ENCODE data around the gene ARHGAP6.
"Not testable (repeated sequence)": the region's sequence is repeated elsewhere in the genome, so short reads cannot be mapped to it uniquely, and the experiment has no call there.

The ARHGAP6 gene

GRCh38 chrX:11242704-11243103, 423.0 kb downstream of the ARHGAP6 start:
- Histone ChIP-seq H3K4me3 (ENCODE audit: low read depth, low read length) (no peak overlapping the region), H3K27ac (ENCODE audit: low read depth, low read length) (no peak overlapping the region), H3K27me3 (ENCODE audit: control insufficient read depth, insufficient read depth, low read length) (no peaks in the 10 kb centered on the region; the same call in 1 of the 2 replicates), H3K36me3 (ENCODE audit: control insufficient read depth, insufficient read depth, low read length) (no peaks in the 10 kb centered on the region), H3K4me1 (ENCODE audit: control insufficient read depth, insufficient read depth, low read length) (no peaks in the 10 kb centered on the region; the same call in 1 of the 2 replicates), H3K9ac (ENCODE audit: low read length) (no peak overlapping the region), H3K9me3 (ENCODE audit: control insufficient read depth, insufficient read depth, low read depth, low read length) (no peaks in the 10 kb centered on the region)

GRCh38 chrX:11241720-11242119, 424.0 kb downstream of the ARHGAP6 start:
- Histone ChIP-seq H3K9ac (ENCODE audit: low read length) (no peak overlapping the region), H3K27me3 (ENCODE audit: control insufficient read depth, insufficient read depth, low read length) (no peaks in the 10 kb centered on the region; the same call in 1 of the 2 replicates), H3K4me3 (ENCODE audit: low read depth, low read length) (no peak overlapping the region), H3K4me1 (ENCODE audit: control insufficient read depth, insufficient read depth, low read length) (no peaks in the 10 kb centered on the region; the same call in 1 of the 2 replicates), H3K9me3 (ENCODE audit: control insufficient read depth, insufficient read depth, low read depth, low read length) (no peaks in the 10 kb centered on the region), H3K36me3 (ENCODE audit: control insufficient read depth, insufficient read depth, low read length) (no peaks in the 10 kb centered on the region), H3K27ac (ENCODE audit: low read depth, low read length) (no peak overlapping the region)

- H3K27me3 ChIP-seq (ENCODE audit: control insufficient read depth, insufficient read depth, low read length), result no peaks in the 10 kb centered on the region; the same call in 1 of the 2 replicates
- H3K27ac ChIP-seq (ENCODE audit: low read depth, low read length), result no peak overlapping the region
- H3K4me1 ChIP-seq (ENCODE audit: control insufficient read depth, insufficient read depth, low read length), result no peaks in the 10 kb centered on the region; the same call in 1 of the 2 replicates
- H3K36me3 ChIP-seq (ENCODE audit: control insufficient read depth, insufficient read depth, low read length), result no peaks in the 10 kb centered on the region
- H3K9me3 ChIP-seq (ENCODE audit: control insufficient read depth, insufficient read depth, low read depth, low read length), result peaks cover 12% of the 10 kb centered on the region
- no peak overlapping the region for H3K9ac ChIP-seq (ENCODE audit: low read length)
- no peak overlapping the region for H3K4me3 ChIP-seq (ENCODE audit: low read depth, low read length)
These were observed 426.5 kb downstream of the ARHGAP6 start for GRCh38 chrX:11239230-11239629.

- H3K27me3 ChIP-seq (ENCODE audit: control insufficient read depth, insufficient read depth, low read length), result not testable (repeated sequence)
- H3K9me3 ChIP-seq (ENCODE audit: control insufficient read depth, insufficient read depth, low read depth, low read length), result peaks cover 18% of the 10 kb centered on the region
These were observed 430.3 kb downstream of the ARHGAP6 start for GRCh38 chrX:11235377-11235776.

GRCh38 chrX:11215191-11215921, 450.4 kb downstream of the ARHGAP6 start:
- Histone ChIP-seq H3K36me3 (ENCODE audit: control insufficient read depth, insufficient read depth, low read length) (no peaks in the 10 kb centered on the region), H3K4me3 (ENCODE audit: low read depth, low read length) (no peak overlapping the region), H3K27ac (ENCODE audit: low read depth, low read length) (no peak overlapping the region), H3K4me1 (ENCODE audit: control insufficient read depth, insufficient read depth, low read length) (no peaks in the 10 kb centered on the region), H3K9ac (ENCODE audit: low read length) (no peak overlapping the region), H3K9me3 (ENCODE audit: control insufficient read depth, insufficient read depth, low read depth, low read length) (no peaks in the 10 kb centered on the region), H3K27me3 (ENCODE audit: control insufficient read depth, insufficient read depth, low read length) (no peaks in the 10 kb centered on the region; the same call in 1 of the 2 replicates)

More at GRCh38 chrX:11235377-11235776, 430.3 kb downstream of the ARHGAP6 start:
- not testable (repeated sequence) for H3K4me3 ChIP-seq (ENCODE audit: low read depth, low read length); H3K27ac ChIP-seq (ENCODE audit: low read depth, low read length); H3K36me3 ChIP-seq (ENCODE audit: control insufficient read depth, insufficient read depth, low read length); H3K9ac ChIP-seq (ENCODE audit: low read length); H3K4me1 ChIP-seq (ENCODE audit: control insufficient read depth, insufficient read depth, low read length)

- Histone ChIP-seq H3K4me3 (ENCODE audit: low read depth, low read length) (no peak overlapping the region), H3K4me1 (ENCODE audit: control insufficient read depth, insufficient read depth, low read length) (no peaks in the 10 kb centered on the region), H3K9me3 (ENCODE audit: control insufficient read depth, insufficient read depth, low read depth, low read length) (no peaks in the 10 kb centered on the region), H3K27me3 (ENCODE audit: control insufficient read depth, insufficient read depth, low read length) (no peaks in the 10 kb centered on the region; the same call in 1 of the 2 replicates), H3K9ac (ENCODE audit: low read length) (no peak overlapping the region), H3K27ac (ENCODE audit: low read depth, low read length) (no peak overlapping the region), H3K36me3 (ENCODE audit: control insufficient read depth, insufficient read depth, low read length) (no peaks in the 10 kb centered on the region)
These were observed 451.2 kb downstream of the ARHGAP6 start for GRCh38 chrX:11214346-11215190.

GRCh38 chrX:11212741-11213140, 453.0 kb downstream of the ARHGAP6 start:
- Histone ChIP-seq H3K36me3 (ENCODE audit: control insufficient read depth, insufficient read depth, low read length) (no peaks in the 10 kb centered on the region), H3K4me1 (ENCODE audit: control insufficient read depth, insufficient read depth, low read length) (no peaks in the 10 kb centered on the region), H3K27ac (ENCODE audit: low read depth, low read length) (no peak overlapping the region), H3K9ac (ENCODE audit: low read length) (no peak overlapping the region), H3K27me3 (ENCODE audit: control insufficient read depth, insufficient read depth, low read length) (no peaks in the 10 kb centered on the region; the same call in 1 of the 2 replicates), H3K4me3 (ENCODE audit: low read depth, low read length) (no peak overlapping the region), H3K9me3 (ENCODE audit: control insufficient read depth, insufficient read depth, low read depth, low read length) (no peaks in the 10 kb centered on the region)

GRCh38 chrX:11210415-11210801, 455.3 kb downstream of the ARHGAP6 start:
- Histone ChIP-seq H3K4me1 (ENCODE audit: control insufficient read depth, insufficient read depth, low read length) (no peaks in the 10 kb centered on the region), H3K27ac (ENCODE audit: low read depth, low read length) (no peak overlapping the region), H3K9ac (ENCODE audit: low read length) (no peak overlapping the region), H3K36me3 (ENCODE audit: control insufficient read depth, insufficient read depth, low read length) (no peaks in the 10 kb centered on the region), H3K9me3 (ENCODE audit: control insufficient read depth, insufficient read depth, low read depth, low read length) (no peaks in the 10 kb centered on the region), H3K27me3 (ENCODE audit: control insufficient read depth, insufficient read depth, low read length) (no peaks in the 10 kb centered on the region; the same call in 1 of the 2 replicates), H3K4me3 (ENCODE audit: low read depth, low read length) (no peak overlapping the region)

GRCh38 chrX:11209798-11210414, 455.8 kb downstream of the ARHGAP6 start:
- no peak overlapping the region for H3K27ac ChIP-seq (ENCODE audit: low read depth, low read length)
- H3K9me3 ChIP-seq (ENCODE audit: control insufficient read depth, insufficient read depth, low read depth, low read length), result no peaks in the 10 kb centered on the region
- no peak overlapping the region for H3K4me3 ChIP-seq (ENCODE audit: low read depth, low read length)
- no peaks in the 10 kb centered on the region for H3K4me1 ChIP-seq (ENCODE audit: control insufficient read depth, insufficient read depth, low read length)
- H3K36me3 ChIP-seq (ENCODE audit: control insufficient read depth, insufficient read depth, low read length), result no peaks in the 10 kb centered on the region
- no peak overlapping the region for H3K9ac ChIP-seq (ENCODE audit: low read length)
- H3K27me3 ChIP-seq (ENCODE audit: control insufficient read depth, insufficient read depth, low read length), result no peaks in the 10 kb centered on the region; the same call in 1 of the 2 replicates

GRCh38 chrX:11206716-11207115, 459.0 kb downstream of the ARHGAP6 start:
- Histone ChIP-seq H3K27me3 (ENCODE audit: control insufficient read depth, insufficient read depth, low read length) (no peaks in the 10 kb centered on the region; the same call in 1 of the 2 replicates), H3K4me1 (ENCODE audit: control insufficient read depth, insufficient read depth, low read length) (no peaks in the 10 kb centered on the region), H3K9ac (ENCODE audit: low read length) (no peak overlapping the region), H3K27ac (ENCODE audit: low read depth, low read length) (no peak overlapping the region), H3K4me3 (ENCODE audit: low read depth, low read length) (no peak overlapping the region), H3K36me3 (ENCODE audit: control insufficient read depth, insufficient read depth, low read length) (no peaks in the 10 kb centered on the region), H3K9me3 (ENCODE audit: control insufficient read depth, insufficient read depth, low read depth, low read length) (no peaks in the 10 kb centered on the region)
